NCI-H187 treated with DMSO at 0.1 percent for 48 hours (cell line): ENCODE data around the gene SDHAF3.
"Not testable (repeated sequence)": the region's sequence is repeated elsewhere in the genome, so short reads cannot be mapped to it uniquely, and the experiment has no call there.

Experiments used
- DNase-seq: peaks from one replicate; lab custom pipeline; 2025; lab: John Stamatoyannopoulos, UW

The SDHAF3 gene

GRCh38 chr7:97126483-97127171, 9.1 kb downstream of the SDHAF3 start:
- DNase-seq: no peak

- no peak for DNase-seq
Observed at GRCh38 chr7:97128736-97129135, 11.2 kb downstream of the SDHAF3 start.

GRCh38 chr7:97130417-97131139, 13.1 kb downstream of the SDHAF3 start:
- DNase-seq: no peak

GRCh38 chr7:97133159-97133558, 15.7 kb downstream of the SDHAF3 start:
- no peak for DNase-seq

- no peak for DNase-seq
Observed at GRCh38 chr7:97138830-97139229, 21.3 kb downstream of the SDHAF3 start.

GRCh38 chr7:97145068-97145467, 27.6 kb downstream of the SDHAF3 start:
- no peak for DNase-seq

GRCh38 chr7:97149843-97150242, 32.3 kb downstream of the SDHAF3 start:
- no peak for DNase-seq

- no peak for DNase-seq
Observed at GRCh38 chr7:97155897-97156418, 38.5 kb downstream of the SDHAF3 start.

GRCh38 chr7:97159984-97160383, 42.5 kb downstream of the SDHAF3 start:
- not testable (repeated sequence) for DNase-seq

- DNase-seq: not testable (repeated sequence)
Observed at GRCh38 chr7:97161609-97162008, 44.1 kb downstream of the SDHAF3 start.

GRCh38 chr7:97166308-97166707, 48.8 kb downstream of the SDHAF3 start:
- no peak for DNase-seq

GRCh38 chr7:97167176-97167575, 49.7 kb downstream of the SDHAF3 start:
- no peak for DNase-seq

- DNase-seq: no peak
Observed at GRCh38 chr7:97167749-97168148, 50.3 kb downstream of the SDHAF3 start.

- DNase-seq: no peak
Observed at GRCh38 chr7:97174303-97174702, 56.8 kb downstream of the SDHAF3 start.

GRCh38 chr7:97179454-97180104, 62.1 kb downstream of the SDHAF3 start:
- no peak for DNase-seq

GRCh38 chr7:97187067-97187466, 69.6 kb downstream of the SDHAF3 start:
- no peak for DNase-seq

GRCh38 chr7:97196174-97196573, 78.7 kb downstream of the SDHAF3 start:
- DNase-seq: not testable (repeated sequence)

- DNase-seq: no peak
Observed at GRCh38 chr7:97198596-97198995, 81.1 kb downstream of the SDHAF3 start.

- DNase-seq: no peak
Observed at GRCh38 chr7:97200018-97200417, 82.5 kb downstream of the SDHAF3 start.

- DNase-seq: no peak
Observed at GRCh38 chr7:97203957-97204356, 86.5 kb downstream of the SDHAF3 start.

GRCh38 chr7:97204821-97205220, 87.3 kb downstream of the SDHAF3 start:
- DNase-seq: no peak

GRCh38 chr7:97215556-97215955, 98.1 kb downstream of the SDHAF3 start:
- no peak for DNase-seq

- DNase-seq: no peak
Observed at GRCh38 chr7:97218767-97219166, 101.3 kb downstream of the SDHAF3 start.
